ENCODE results near the gene HIVEP3. TPM values are rescaled to one million over a fixed set of nuclear protein-coding genes. Genes with fewer than 3 reads are reported as not detected.

HIVEP3 gene
- polyA plus RNA-seq, 4 donors: 0.67 to 3.8 (median 1.8) TPM

GRCh38 chr1:41777695-41778094, 141.0 kb downstream of the HIVEP3 start:
- no peak for FAIRE-seq
- no peak overlapping the region for H3K4me3 ChIP-seq (ENCODE audit: low read depth in 1 of 3, low read length in 3 of 3)
- H3K27me3 ChIP-seq (ENCODE audit: control insufficient read depth in 3 of 3, insufficient read depth in 3 of 3, low read length in 3 of 3): peaks cover 0 to 3% (median 0%) of the 10 kb centered on the region in 3 donors
- no peaks in the 10 kb centered on the region for H3K36me3 ChIP-seq (ENCODE audit: control insufficient read depth in 3 of 3, insufficient read depth in 2 of 3, low read depth in 1 of 3, low read length in 3 of 3)
- no peaks in the 10 kb centered on the region for H3K9me3 ChIP-seq (ENCODE audit: control insufficient read depth in 2 of 2, insufficient read depth in 1 of 2, low read depth in 1 of 2, low read length in 1 of 2)
- H3K4me1 ChIP-seq (ENCODE audit: control insufficient read depth in 3 of 3, insufficient read depth in 2 of 3, low read depth in 1 of 3, low read length in 2 of 3): no peaks in the 10 kb centered on the region
- H3K27ac ChIP-seq (ENCODE audit: low read depth in 1 of 3, low read length in 2 of 3): no peak overlapping the region
- 87 to 95% (median 90%) methylated on average over 10 of the region's 10 CpGs for WGBS, 3 donors
- DNase-seq: no peak

DNA sequence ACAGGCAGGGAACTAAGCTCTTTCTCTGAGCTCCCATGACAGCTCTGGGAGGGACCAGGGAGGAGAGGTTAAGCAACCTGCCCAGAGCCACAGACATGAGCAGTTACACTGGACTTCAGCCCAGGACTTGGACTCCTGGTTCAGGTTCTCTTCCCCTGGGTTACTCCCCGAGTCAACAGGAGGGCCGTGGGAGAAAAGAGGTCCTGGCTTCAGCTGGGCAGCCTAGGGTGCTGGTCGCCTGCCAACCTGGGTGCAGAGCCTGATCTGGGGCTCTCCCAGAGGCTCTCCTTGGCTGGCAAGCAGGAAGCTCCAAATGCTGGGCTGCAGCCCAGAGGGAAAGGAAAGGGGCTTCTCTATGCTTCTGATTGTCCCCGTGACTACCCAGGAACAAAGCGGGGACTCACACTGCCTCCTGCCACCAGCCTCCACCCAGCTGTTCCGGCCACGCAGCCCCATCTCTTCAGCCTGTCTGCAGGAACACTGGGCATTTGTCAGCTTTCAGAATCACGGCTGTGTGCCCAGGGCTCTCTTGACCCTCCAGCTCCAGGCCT, 141.8 kb downstream of the HIVEP3 start:
- no peak for DNase-seq
- 62 to 77% (median 66%) methylated on average over 8 of the region's 8 CpGs for WGBS, 3 donors
- no peak overlapping the region for H3K27ac ChIP-seq (ENCODE audit: low read depth in 1 of 3, low read length in 2 of 3)

DNA sequence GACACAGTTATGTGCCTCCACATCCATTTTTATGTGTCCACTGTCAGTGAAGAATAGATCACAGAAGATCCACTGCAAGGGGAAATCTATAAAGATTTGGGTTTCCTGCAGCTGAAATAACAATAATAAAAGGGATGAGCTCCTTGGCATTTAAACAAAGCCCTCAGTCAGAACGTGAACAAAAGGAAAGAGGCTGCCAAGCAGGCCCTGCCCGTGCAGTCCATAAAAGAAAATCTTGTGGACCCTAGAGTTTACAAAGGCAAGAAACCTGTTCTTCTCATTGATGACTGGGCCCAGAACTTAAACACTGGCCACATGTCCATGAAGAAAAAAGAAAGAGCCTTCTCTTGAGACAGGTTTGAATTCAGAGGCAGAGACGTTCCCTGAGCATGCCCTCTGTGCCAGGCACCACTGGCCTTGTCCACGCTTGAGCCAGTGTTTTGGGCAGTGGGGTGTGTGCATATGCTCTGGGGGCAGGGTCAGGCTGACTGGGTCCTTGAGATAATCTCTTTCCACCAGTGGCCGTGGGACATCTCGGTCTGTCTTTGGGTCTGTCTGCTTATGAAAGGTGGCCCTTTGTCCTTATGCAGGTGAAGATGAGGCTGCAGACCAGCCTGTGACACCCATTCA, 142.7 kb downstream of the HIVEP3 start:
- 61 to 71% (median 62%) methylated on average over 6 of the region's 6 CpGs for WGBS, 3 donors
- DNase-seq: no peak
- no peaks in the 10 kb centered on the region for H3K9me3 ChIP-seq (ENCODE audit: control insufficient read depth in 2 of 2, insufficient read depth in 1 of 2, low read depth in 1 of 2, low read length in 1 of 2)

More for the DNA sequence above, 141.8 kb downstream of the HIVEP3 start:
- Histone ChIP-seq H3K4me3 (ENCODE audit: low read depth in 1 of 3, low read length in 3 of 3) (no peak overlapping the region), H3K27me3 (ENCODE audit: control insufficient read depth in 3 of 3, insufficient read depth in 3 of 3, low read length in 3 of 3) (peaks cover 0 to 3% (median 0%) of the 10 kb centered on the region in 3 donors), H3K4me1 (ENCODE audit: control insufficient read depth in 3 of 3, insufficient read depth in 2 of 3, low read depth in 1 of 3, low read length in 2 of 3) (no peaks in the 10 kb centered on the region), H3K9me3 (ENCODE audit: control insufficient read depth in 2 of 2, insufficient read depth in 1 of 2, low read depth in 1 of 2, low read length in 1 of 2) (no peaks in the 10 kb centered on the region), H3K36me3 (ENCODE audit: control insufficient read depth in 3 of 3, insufficient read depth in 2 of 3, low read depth in 1 of 3, low read length in 3 of 3) (no peaks in the 10 kb centered on the region)
- no peak for FAIRE-seq

GRCh38 chr1:41774471-41774990, 144.2 kb downstream of the HIVEP3 start:
- H3K4me1 ChIP-seq (ENCODE audit: control insufficient read depth in 3 of 3, insufficient read depth in 2 of 3, low read depth in 1 of 3, low read length in 2 of 3): no peaks in the 10 kb centered on the region
- H3K4me3 ChIP-seq (ENCODE audit: low read depth in 1 of 3, low read length in 3 of 3): no peak overlapping the region
- H3K9me3 ChIP-seq (ENCODE audit: control insufficient read depth in 2 of 2, insufficient read depth in 1 of 2, low read depth in 1 of 2, low read length in 1 of 2): no peaks in the 10 kb centered on the region
- H3K27ac ChIP-seq (ENCODE audit: low read depth in 1 of 3, low read length in 2 of 3): no peak overlapping the region
- DNase-seq (no peak), FAIRE-seq (no peak)
- H3K27me3 ChIP-seq (ENCODE audit: control insufficient read depth in 3 of 3, insufficient read depth in 3 of 3, low read length in 3 of 3): peaks cover 0 to 3% (median 0%) of the 10 kb centered on the region in 3 donors
- H3K36me3 ChIP-seq (ENCODE audit: control insufficient read depth in 3 of 3, insufficient read depth in 2 of 3, low read depth in 1 of 3, low read length in 3 of 3): no peaks in the 10 kb centered on the region
- 54 to 75% (median 57%) methylated on average over 2 of the region's 2 CpGs for WGBS, 3 donors

More for the DNA sequence above, 142.7 kb downstream of the HIVEP3 start:
- H3K4me3 ChIP-seq (ENCODE audit: low read depth in 1 of 3, low read length in 3 of 3): no peak overlapping the region
- peaks cover 0 to 3% (median 0%) of the 10 kb centered on the region in 3 donors for H3K27me3 ChIP-seq (ENCODE audit: control insufficient read depth in 3 of 3, insufficient read depth in 3 of 3, low read length in 3 of 3)
- no peak for FAIRE-seq
- no peaks in the 10 kb centered on the region for H3K36me3 ChIP-seq (ENCODE audit: control insufficient read depth in 3 of 3, insufficient read depth in 2 of 3, low read depth in 1 of 3, low read length in 3 of 3)
- H3K27ac ChIP-seq (ENCODE audit: low read depth in 1 of 3, low read length in 2 of 3): no peak overlapping the region
- H3K4me1 ChIP-seq (ENCODE audit: control insufficient read depth in 3 of 3, insufficient read depth in 2 of 3, low read depth in 1 of 3, low read length in 2 of 3): no peaks in the 10 kb centered on the region

GRCh38 chr1:41773842-41774241, 144.9 kb downstream of the HIVEP3 start:
- no peak overlapping the region for H3K4me3 ChIP-seq (ENCODE audit: low read depth in 1 of 3, low read length in 3 of 3)
- FAIRE-seq (no peak), DNase-seq (no peak)
- peaks cover 0 to 3% (median 0%) of the 10 kb centered on the region in 3 donors for H3K27me3 ChIP-seq (ENCODE audit: control insufficient read depth in 3 of 3, insufficient read depth in 3 of 3, low read length in 3 of 3)
- no peaks in the 10 kb centered on the region for H3K9me3 ChIP-seq (ENCODE audit: control insufficient read depth in 2 of 2, insufficient read depth in 1 of 2, low read depth in 1 of 2, low read length in 1 of 2)
- no peaks in the 10 kb centered on the region for H3K4me1 ChIP-seq (ENCODE audit: control insufficient read depth in 3 of 3, insufficient read depth in 2 of 3, low read depth in 1 of 3, low read length in 2 of 3)
- no peak overlapping the region for H3K27ac ChIP-seq (ENCODE audit: low read depth in 1 of 3, low read length in 2 of 3)
- H3K36me3 ChIP-seq (ENCODE audit: control insufficient read depth in 3 of 3, insufficient read depth in 2 of 3, low read depth in 1 of 3, low read length in 3 of 3): no peaks in the 10 kb centered on the region
- 71 to 90% (median 76%) methylated on average over 3 of the region's 3 CpGs for WGBS, 3 donors

GRCh38 chr1:41773144-41773591, 145.6 kb downstream of the HIVEP3 start:
- Histone ChIP-seq H3K4me1 (ENCODE audit: control insufficient read depth in 3 of 3, insufficient read depth in 2 of 3, low read depth in 1 of 3, low read length in 2 of 3) (no peaks in the 10 kb centered on the region), H3K27me3 (ENCODE audit: control insufficient read depth in 3 of 3, insufficient read depth in 3 of 3, low read length in 3 of 3) (peaks cover 0 to 7% (median 0%) of the 10 kb centered on the region in 3 donors), H3K9me3 (ENCODE audit: control insufficient read depth in 2 of 2, insufficient read depth in 1 of 2, low read depth in 1 of 2, low read length in 1 of 2) (no peaks in the 10 kb centered on the region), H3K27ac (ENCODE audit: low read depth in 1 of 3, low read length in 2 of 3) (no peak overlapping the region), H3K36me3 (ENCODE audit: control insufficient read depth in 3 of 3, insufficient read depth in 2 of 3, low read depth in 1 of 3, low read length in 3 of 3) (no peaks in the 10 kb centered on the region), H3K4me3 (ENCODE audit: low read depth in 1 of 3, low read length in 3 of 3) (no peak overlapping the region)
- WGBS, 3 donors: 76 to 80% (median 80%) methylated on average over 5 of the region's 5 CpGs
- no peak for DNase-seq
- FAIRE-seq: no peak

DNA sequence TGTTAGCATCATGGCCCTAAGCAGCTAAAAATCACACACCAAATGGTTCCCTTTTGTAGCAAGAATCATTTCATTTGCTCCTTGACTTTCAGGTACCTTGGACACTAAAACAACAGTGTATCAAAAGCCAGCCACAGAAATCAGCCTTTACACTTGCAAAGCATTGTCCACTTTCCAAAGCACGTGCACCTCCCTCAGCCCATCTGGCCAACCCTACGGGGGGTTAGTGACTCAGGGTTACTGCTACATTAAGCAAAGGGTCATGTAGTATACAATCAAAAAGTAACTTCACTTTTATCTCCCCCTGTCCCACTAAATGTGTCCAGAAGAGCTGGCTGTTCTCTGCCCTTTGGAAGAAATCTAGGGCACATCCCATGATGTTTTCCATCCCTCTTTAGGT, 149.7 kb downstream of the HIVEP3 start:
- no peak overlapping the region for H3K4me3 ChIP-seq (ENCODE audit: low read depth in 1 of 3, low read length in 3 of 3)
- no peaks in the 10 kb centered on the region for H3K36me3 ChIP-seq (ENCODE audit: control insufficient read depth in 3 of 3, insufficient read depth in 2 of 3, low read depth in 1 of 3, low read length in 3 of 3)
- H3K27ac ChIP-seq (ENCODE audit: low read depth in 1 of 3, low read length in 2 of 3): no peak overlapping the region
- no peaks in the 10 kb centered on the region for H3K9me3 ChIP-seq (ENCODE audit: control insufficient read depth in 2 of 2, insufficient read depth in 1 of 2, low read depth in 1 of 2, low read length in 1 of 2)
- no peaks in the 10 kb centered on the region for H3K4me1 ChIP-seq (ENCODE audit: control insufficient read depth in 3 of 3, insufficient read depth in 2 of 3, low read depth in 1 of 3, low read length in 2 of 3)
- 87 to 91% (median 90%) methylated on average over 2 of the region's 2 CpGs for WGBS, 3 donors
- FAIRE-seq (no peak), DNase-seq (no peak)
- peaks cover 0 to 4% (median 0%) of the 10 kb centered on the region in 3 donors for H3K27me3 ChIP-seq (ENCODE audit: control insufficient read depth in 3 of 3, insufficient read depth in 3 of 3, low read length in 3 of 3)

DNA sequence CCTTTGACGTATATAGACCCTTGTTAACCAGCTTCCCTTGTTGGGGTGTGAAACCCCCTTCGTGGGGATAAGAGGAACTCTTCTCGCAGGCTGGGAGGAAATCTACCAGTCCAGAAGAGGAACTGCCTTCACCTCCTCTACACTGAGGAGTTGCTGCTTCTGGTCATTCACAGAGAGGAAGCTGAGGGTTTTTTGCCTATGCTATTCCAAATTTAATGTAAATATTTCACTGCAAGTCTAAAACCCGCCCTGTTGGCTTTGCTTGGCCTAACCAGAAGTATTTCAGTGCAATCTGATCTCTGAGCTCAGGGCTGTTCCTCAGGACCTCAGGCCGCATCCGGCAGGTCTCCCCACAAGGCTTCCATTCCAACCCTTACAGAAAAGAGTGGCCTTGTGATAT, 150.1 kb downstream of the HIVEP3 start:
- no peaks in the 10 kb centered on the region for H3K4me1 ChIP-seq (ENCODE audit: control insufficient read depth in 3 of 3, insufficient read depth in 2 of 3, low read depth in 1 of 3, low read length in 2 of 3)

More for the DNA sequence above, 150.1 kb downstream of the HIVEP3 start:
- no peak for DNase-seq
- Histone ChIP-seq H3K4me3 (ENCODE audit: low read depth in 1 of 3, low read length in 3 of 3) (no peak overlapping the region), H3K36me3 (ENCODE audit: control insufficient read depth in 3 of 3, insufficient read depth in 2 of 3, low read depth in 1 of 3, low read length in 3 of 3) (no peaks in the 10 kb centered on the region), H3K27me3 (ENCODE audit: control insufficient read depth in 3 of 3, insufficient read depth in 3 of 3, low read length in 3 of 3) (peaks cover 0 to 4% (median 0%) of the 10 kb centered on the region in 3 donors), H3K9me3 (ENCODE audit: control insufficient read depth in 2 of 2, insufficient read depth in 1 of 2, low read depth in 1 of 2, low read length in 1 of 2) (no peaks in the 10 kb centered on the region), H3K27ac (ENCODE audit: low read depth in 1 of 3, low read length in 2 of 3) (no peak overlapping the region)
- FAIRE-seq: no peak
- WGBS, 3 donors: 58 to 65% (median 58%) methylated on average over 6 of the region's 6 CpGs

Data from small intestine (tissue), 7 donors.